CD4-positive, alpha-beta T cell treated with Interleukin-15 for 4 hours (primary cell): ENCODE measurements around the gene MTOR.
"Not testable (repeated sequence)": the region's sequence is repeated elsewhere in the genome, so short reads cannot be mapped to it uniquely, and the experiment has no call there.

Experiments
- DNase-seq: peaks from one replicate; pipeline ENCODE4 v3.0.0-alpha.2; 2020; ENCODE audit warnings: low spot score

MTOR gene

GRCh38 chr1:11107599-11107998, 154.8 kb downstream of the MTOR start:
- DNase-seq, result no peak

GRCh38 chr1:11105586-11105985, 156.8 kb downstream of the MTOR start:
- DNase-seq, result no peak

GRCh38 chr1:11101347-11101746, 161.0 kb downstream of the MTOR start:
- DNase-seq, result no peak

- not testable (repeated sequence) for DNase-seq
Observed at GRCh38 chr1:11100806-11101205, 161.5 kb downstream of the MTOR start.

- DNase-seq, result no peak
Observed at GRCh38 chr1:11100149-11100493, 162.2 kb downstream of the MTOR start.

- DNase-seq, result peak; percentile 96
Observed at GRCh38 chr1:11099310-11100148, 162.8 kb downstream of the MTOR start, which contains the start of gene EXOSC10. EXOSC10 (minus strand) TSS chr1:11099869; CDS start chr1:11099831, 38 bp downstream.

GRCh38 chr1:11098931-11099309, 163.4 kb downstream of the MTOR start:
- DNase-seq, result no peak

GRCh38 chr1:11083784-11084183, 178.6 kb downstream of the MTOR start:
- not testable (repeated sequence) for DNase-seq

- DNase-seq, result no peak
Observed at GRCh38 chr1:11080931-11081330, 181.4 kb downstream of the MTOR start.

GRCh38 chr1:11078631-11079030, 183.7 kb downstream of the MTOR start:
- DNase-seq, result no peak

GRCh38 chr1:11073398-11073797, 189.0 kb downstream of the MTOR start:
- not testable (repeated sequence) for DNase-seq

GRCh38 chr1:11072216-11072917, 190.0 kb downstream of the MTOR start:
- DNase-seq, result no peak

- no peak for DNase-seq
Observed at GRCh38 chr1:11071463-11072215, 190.7 kb downstream of the MTOR start.

- no peak for DNase-seq
Observed at GRCh38 chr1:11070876-11071275, 191.5 kb downstream of the MTOR start.

GRCh38 chr1:11068600-11069473, 193.5 kb downstream of the MTOR start:
- no peak for DNase-seq

GRCh38 chr1:11067716-11068599, 194.4 kb downstream of the MTOR start:
- DNase-seq, result no peak

GRCh38 chr1:11065796-11066195, 196.6 kb downstream of the MTOR start:
- DNase-seq, result no peak

- no peak for DNase-seq
Observed at GRCh38 chr1:11064942-11065341, 197.4 kb downstream of the MTOR start.

GRCh38 chr1:11063937-11064537, 198.3 kb downstream of the MTOR start:
- not testable (repeated sequence) for DNase-seq

- DNase-seq, result peak; percentile 28
Observed at GRCh38 chr1:11062965-11063401, 199.4 kb downstream of the MTOR start.
